OCI-LY7 (cell line): Measurements from ENCODE around the gene PSMA3.

Source experiments
- EZH2phosphoT487 ChIP-seq: fragments of 200-600 bp; sonication (generic); IDR thresholded peaks from 2 replicates; pipeline ENCODE4 v1.6.1; 2018; ENCODE audit warnings: low read depth, borderline replicate concordance, mild to moderate bottlenecking, mixed run types, antibody characterized with exemption, low read length, moderate library complexity, mixed read lengths
- TF ChIP-seq, protein P1 (sequence below): fragments of 200-600 bp; sonication (generic); conservative IDR thresholded peaks from 2 replicates; pipeline ENCODE4 v1.5.1; 2014; ENCODE audit warnings: mild to moderate bottlenecking, antibody characterized with exemption, low read length, moderate library complexity, mixed read lengths

GRCh38 chr14:58285132-58285531 is 40.5 kb downstream of the PSMA3 start:
- TF ChIP-seq, protein P1, sequence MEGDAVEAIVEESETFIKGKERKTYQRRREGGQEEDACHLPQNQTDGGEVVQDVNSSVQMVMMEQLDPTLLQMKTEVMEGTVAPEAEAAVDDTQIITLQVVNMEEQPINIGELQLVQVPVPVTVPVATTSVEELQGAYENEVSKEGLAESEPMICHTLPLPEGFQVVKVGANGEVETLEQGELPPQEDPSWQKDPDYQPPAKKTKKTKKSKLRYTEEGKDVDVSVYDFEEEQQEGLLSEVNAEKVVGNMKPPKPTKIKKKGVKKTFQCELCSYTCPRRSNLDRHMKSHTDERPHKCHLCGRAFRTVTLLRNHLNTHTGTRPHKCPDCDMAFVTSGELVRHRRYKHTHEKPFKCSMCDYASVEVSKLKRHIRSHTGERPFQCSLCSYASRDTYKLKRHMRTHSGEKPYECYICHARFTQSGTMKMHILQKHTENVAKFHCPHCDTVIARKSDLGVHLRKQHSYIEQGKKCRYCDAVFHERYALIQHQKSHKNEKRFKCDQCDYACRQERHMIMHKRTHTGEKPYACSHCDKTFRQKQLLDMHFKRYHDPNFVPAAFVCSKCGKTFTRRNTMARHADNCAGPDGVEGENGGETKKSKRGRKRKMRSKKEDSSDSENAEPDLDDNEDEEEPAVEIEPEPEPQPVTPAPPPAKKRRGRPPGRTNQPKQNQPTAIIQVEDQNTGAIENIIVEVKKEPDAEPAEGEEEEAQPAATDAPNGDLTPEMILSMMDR = no peak
- no peak for TF ChIP-seq EZH2phosphoT487
